HCT116 (cell line): ENCODE measurements around the gene STARD3.

ENCODE experiments used
- EZH2 ChIP-seq: fragments of 200-600 bp; sonication (generic); IDR thresholded peaks from 2 replicates; pipeline ENCODE4 v1.6.1; 2017; ENCODE audit warnings: antibody characterized with exemption, mixed run types
- POLR2A ChIP-seq: IDR thresholded peaks from 2 replicates; pipeline ENCODE4 v1.7.0; 2011; ENCODE audit warnings: borderline replicate concordance; ENCODE audit not compliant: insufficient read depth, insufficient read length; ENCODE audit errors: extremely low read depth

DNA sequence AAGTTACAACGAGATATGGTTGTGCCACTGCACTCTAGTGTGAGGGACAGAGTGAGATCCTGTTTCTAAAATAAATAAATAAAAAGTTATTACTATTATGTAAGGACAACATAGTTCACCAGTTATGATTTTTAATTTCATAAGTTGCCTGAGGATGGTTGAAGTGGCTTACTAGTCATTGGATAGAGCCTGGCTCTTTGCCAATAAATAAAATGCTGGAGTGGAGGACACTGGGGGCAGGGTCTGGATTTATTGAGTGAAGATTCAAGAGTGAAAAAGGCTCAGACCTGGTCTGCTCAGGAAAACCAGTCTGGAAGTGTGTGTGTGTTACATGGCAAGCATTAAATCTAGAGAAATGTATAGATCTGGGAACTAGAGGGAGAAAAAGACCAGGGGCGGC is 2.1 kb downstream of the STARD3 start:
- no peak for TF ChIP-seq POLR2A
- TF ChIP-seq EZH2, result no peak
